OCI-LY7 (cell line): ENCODE results near the gene TAF1L. TPM values are rescaled to one million over a fixed set of nuclear protein-coding genes. Genes with fewer than 3 reads are reported as not detected.

ENCODE experiments used
- BruUV-seq: library from RNA; stranded (reverse); fragments of 400-500 nt; replicated peaks from 2 replicates; lab custom pipeline; 2021; lab: Mats Ljungman, UMichigan
- CTCF ChIA-PET: fragments of 300-600 bp; sonication (Branson Sonifier 250); formaldehyde crosslinking; loops from one replicate; lab custom pipeline; 2022; ENCODE audit warnings: antibody characterized with exemption; ENCODE audit not compliant: unreplicated experiment; lab: Charles Lee
- POLR2A ChIA-PET: fragments of 300-600 bp; sonication (Branson Sonifier 250); formaldehyde crosslinking; loops from one replicate; lab custom pipeline; 2022; ENCODE audit warnings: antibody characterized with exemption; lab: Charles Lee
- DNase-seq: peaks from one replicate; pipeline ENCODE4 v3.0.0-alpha.2; 2015; ENCODE audit warnings: low spot score
- H2AFZ ChIP-seq: fragments of 200-600 bp; sonication (generic), shearing (Covaris generic); 2 replicates; pipeline ENCODE4 v1.6.1; 2014; ENCODE audit warnings: mild to moderate bottlenecking, antibody characterized with exemption, low read length, moderate library complexity
- H3K27ac ChIP-seq: fragments of 200-600 bp; sonication (generic); 2 replicates; pipeline ENCODE4 v1.5.1; 2014; ENCODE audit warnings: mixed run types, low read depth, mild to moderate bottlenecking, moderate library complexity, low read length, inconsistent platforms; ENCODE audit not compliant: poor library complexity, severe bottlenecking
- H3K36me3 ChIP-seq: fragments of 200-600 bp; sonication (generic); 2 replicates; pipeline ENCODE4 v1.6.1; 2014; ENCODE audit warnings: mild to moderate bottlenecking, antibody characterized with exemption, low read length, moderate library complexity, mixed read lengths; ENCODE audit not compliant: insufficient read depth
- H3K4me1 ChIP-seq: fragments of 200-600 bp; sonication (generic); 2 replicates; pipeline ENCODE4 v1.5.1; 2014; ENCODE audit warnings: mild to moderate bottlenecking, low read length; ENCODE audit not compliant: insufficient read depth, poor library complexity, severe bottlenecking
- H3K4me2 ChIP-seq: fragments of 200-600 bp; sonication (generic); 2 replicates; pipeline ENCODE4 v1.6.1; 2014; ENCODE audit warnings: mild to moderate bottlenecking, low read length
- H3K4me3 ChIP-seq: fragments of 200-600 bp; sonication (generic); 2 replicates; pipeline ENCODE4 v1.5.1; 2014; ENCODE audit warnings: mild to moderate bottlenecking, low read depth, low read length; ENCODE audit not compliant: poor library complexity, severe bottlenecking
- H3K79me2 ChIP-seq: fragments of 200-600 bp; sonication (generic); 2 replicates; pipeline ENCODE4 v1.6.1; 2016; ENCODE audit warnings: low read depth, mild to moderate bottlenecking, low read length, moderate library complexity, mixed read lengths; ENCODE audit not compliant: insufficient read depth
- H3K9me2 ChIP-seq: fragments of 200-600 bp; sonication (generic); 2 replicates; pipeline ENCODE4 v1.6.1; 2016; ENCODE audit warnings: mild to moderate bottlenecking, low read length, mixed read lengths; ENCODE audit not compliant: insufficient read depth
- H3K9me3 ChIP-seq: fragments of 200-600 bp; sonication (generic); 2 replicates; pipeline ENCODE4 v1.6.1; 2014; ENCODE audit warnings: mild to moderate bottlenecking, mixed run types, low read length, mixed read lengths
- H4K20me1 ChIP-seq: fragments of 200-600 bp; sonication (generic); 2 replicates; pipeline ENCODE4 v1.6.1; 2014; ENCODE audit warnings: mild to moderate bottlenecking, antibody characterized with exemption, low read length, moderate library complexity, mixed read lengths; ENCODE audit not compliant: insufficient read depth
- CTCF ChIP-seq: fragments of 200-600 bp; sonication (generic); conservative IDR thresholded peaks from 2 replicates; pipeline ENCODE4 v1.5.1; 2014; ENCODE audit warnings: mild to moderate bottlenecking, antibody characterized with exemption, low read length, moderate library complexity, mixed read lengths
- EZH2phosphoT487 ChIP-seq: fragments of 200-600 bp; sonication (generic); IDR thresholded peaks from 2 replicates; pipeline ENCODE4 v1.6.1; 2018; ENCODE audit warnings: low read depth, borderline replicate concordance, mild to moderate bottlenecking, mixed run types, antibody characterized with exemption, low read length, moderate library complexity, mixed read lengths
- intact Hi-C: fragments of 100-400 bp; cut with micrococcal nuclease; formaldehyde crosslinking; loops from one replicate; pipeline ENCODE4 v1.10.0; 2022; ENCODE audit not compliant: unreplicated experiment
- total RNA-seq, 2 experiments: library from RNA; depleted of rRNA in 1 of 2; stranded (reverse); fragments of >200 nt in 1 of 2; shearing (Covaris generic) in 1 of 2; gene quantifications; 2 replicates each; pipeline ENCODE4 v1.2.3, GENCODE V29; 2014 to 2022

The TAF1L gene
- total RNA-seq, 2 experiments from 2014 or later: 0.06 TPM; not detected in 1

GRCh38 chr9:32580631-32581300, 54.7 kb downstream of the TAF1L start:
- TF ChIP-seq CTCF: no peak
- no peak for TF ChIP-seq EZH2phosphoT487
- Histone ChIP-seq H3K9me3 (no peaks in the 10 kb centered on the region), H3K4me2 (peak overlapping the region; percentile 62), H3K4me1 (peaks cover 43% of the 10 kb centered on the region), H3K36me3 (no peaks in the 10 kb centered on the region), H4K20me1 (no peaks in the 10 kb centered on the region), H2AFZ (peak overlapping the region; percentile 92), H3K9me2 (no peaks in the 10 kb centered on the region), H3K4me3 (peak overlapping the region; percentile 35), H3K79me2 (no peaks in the 10 kb centered on the region), H3K27ac (peak overlapping the region; percentile 48)
- POLR2A ChIA-PET: interaction anchor here (0.7 to 2.4 kb wide), 11 partner anchors 9 to 392 kb away, joined by 3 to 16 read pairs (median 4); partner anchors contain the start of gene ACO1
- peak; percentile 51 for DNase-seq
- intact Hi-C loops: loop anchor here (2.0 to 10.0 kb wide), 2 partner anchors 388 to 644 kb away; no protein-coding TSS in a partner anchor
- BruUV-seq: no TSS peak
- CTCF ChIA-PET: interaction anchor here (0.8 to 4.0 kb wide), 10 partner anchors 9 to 393 kb away, joined by 3 to 58 read pairs (median 6); partner anchors contain the start of gene ACO1

GRCh38 chr9:32579706-32580331, 55.6 kb downstream of the TAF1L start:
- TF ChIP-seq EZH2phosphoT487: no peak
- peak; percentile 99 for TF ChIP-seq CTCF
- no peak overlapping the region for H3K4me3 ChIP-seq
- DNase-seq: peak; percentile 77
- POLR2A ChIA-PET: interaction anchor here (0.6 to 2.4 kb wide), 11 partner anchors 9 to 205 kb away, joined by 3 to 16 read pairs (median 3); partner anchors contain the start of gene ACO1
- CTCF ChIA-PET: interaction anchor here (0.6 to 4.0 kb wide), 6 partner anchors 10 to 200 kb away, joined by 3 to 58 read pairs (median 8); partner anchors contain the start of gene ACO1
- no peaks in the 10 kb centered on the region for H3K36me3 ChIP-seq
- H3K9me3 ChIP-seq: no peaks in the 10 kb centered on the region
- no peaks in the 10 kb centered on the region for H3K9me2 ChIP-seq
- H4K20me1 ChIP-seq: no peaks in the 10 kb centered on the region
- no TSS peak for BruUV-seq
- H3K4me1 ChIP-seq: peaks cover 43% of the 10 kb centered on the region
- peak overlapping the region; percentile 7 for H3K27ac ChIP-seq
- no peaks in the 10 kb centered on the region for H3K79me2 ChIP-seq
- intact Hi-C loops: loop anchor here (1.0 to 10.0 kb wide), 3 partner anchors 201 to 645 kb away; no protein-coding TSS in a partner anchor
- peak overlapping the region; percentile 60; the same call in 1 of the 2 replicates for H2AFZ ChIP-seq
- H3K4me2 ChIP-seq: peak overlapping the region; percentile 29; the same call in 1 of the 2 replicates

Other genes with a start within 250 kb of the TAF1L start
- gene RIGI, start 109.5 kb downstream of the TAF1L start, total RNA-seq (2014; rRNA removed; shearing (Covaris generic)): 1.1 and 1.5 TPM in 2 replicates
- gene RIGI, start 109.5 kb downstream of the TAF1L start, total RNA-seq (2022): 1.5 and 1.7 TPM in 2 replicates
- gene SMIM27, start 83.3 kb downstream of the TAF1L start, total RNA-seq (2014; rRNA removed; shearing (Covaris generic)): 17.6 and 19.5 TPM in 2 replicates
- gene SMIM27, start 83.3 kb downstream of the TAF1L start, total RNA-seq (2022): 21.2 and 36.6 TPM in 2 replicates
- 17.4 and 20.1 TPM in 2 replicates for gene TOPORS, start 83.1 kb downstream of the TAF1L start, total RNA-seq (2014; rRNA removed; shearing (Covaris generic))
- gene TOPORS, start 83.1 kb downstream of the TAF1L start, total RNA-seq (2022): 16.2 and 19.2 TPM in 2 replicates
- 69.5 and 75.1 TPM in 2 replicates for gene NDUFB6, start 62.5 kb downstream of the TAF1L start, total RNA-seq (2014; rRNA removed; shearing (Covaris generic))
- gene NDUFB6, start 62.5 kb downstream of the TAF1L start, total RNA-seq (2022): 48.6 and 54.0 TPM in 2 replicates
- 0.10 TPM in 1 of 2 replicates, not detected in the other for gene TMEM215, start 147.9 kb upstream of the TAF1L start, total RNA-seq (2014; rRNA removed; shearing (Covaris generic))
- gene TMEM215, start 147.9 kb upstream of the TAF1L start, total RNA-seq (2022): not detected in 2 replicates